GM23248 (cell line): ENCODE measurements around the gene CDAN1. TPM values are rescaled to one million over a fixed set of nuclear protein-coding genes. Genes with fewer than 3 reads are reported as not detected.

Experiments used
- DNase-seq: peaks from one replicate; pipeline ENCODE4 v3.0.0-alpha.2; 2015
- H2AFZ ChIP-seq: fragments of 200-600 bp; sonication (generic); 2 replicates; pipeline ENCODE4 v1.6.1; 2016; ENCODE audit warnings: antibody characterized with exemption
- H3F3A ChIP-seq: fragments of 200-600 bp; sonication (generic); 2 replicates; pipeline ENCODE4 v1.6.1; 2016; ENCODE audit warnings: mild to moderate bottlenecking, antibody characterized with exemption, mixed run types; ENCODE audit not compliant: insufficient read depth
- H3K27ac ChIP-seq: fragments of 200-600 bp; sonication (generic); 2 replicates; pipeline ENCODE4 v1.5.1; 2016; ENCODE audit warnings: mild to moderate bottlenecking
- H3K27me3 ChIP-seq: fragments of 200-600 bp; sonication (generic); replicated peaks from 2 replicates; pipeline ENCODE4 v1.6.1; 2016; ENCODE audit warnings: mild to moderate bottlenecking; ENCODE audit not compliant: insufficient read depth
- H3K36me3 ChIP-seq: fragments of 200-600 bp; sonication (generic); 2 replicates; pipeline ENCODE4 v1.6.1; 2016; ENCODE audit warnings: low read depth, mild to moderate bottlenecking
- H3K4me1 ChIP-seq: fragments of 200-600 bp; sonication (generic); 2 replicates; pipeline ENCODE4 v1.6.1; 2016; ENCODE audit warnings: mild to moderate bottlenecking; ENCODE audit not compliant: insufficient read depth
- H3K4me2 ChIP-seq: fragments of 200-600 bp; sonication (generic); one replicate; pipeline ENCODE4 v1.6.1; 2016; ENCODE audit warnings: mild to moderate bottlenecking; ENCODE audit not compliant: unreplicated experiment
- H3K4me3 ChIP-seq: fragments of 200-600 bp; sonication (generic); 2 replicates; pipeline ENCODE4 v1.5.1; 2016; ENCODE audit warnings: mild to moderate bottlenecking
- H3K79me2 ChIP-seq: fragments of 200-600 bp; sonication (generic); 2 replicates; pipeline ENCODE4 v1.6.1; 2016; ENCODE audit warnings: mild to moderate bottlenecking; ENCODE audit not compliant: insufficient read depth
- H3K9ac ChIP-seq: fragments of 200-600 bp; sonication (generic); 2 replicates; pipeline ENCODE4 v1.6.1; 2016; ENCODE audit warnings: mild to moderate bottlenecking
- H3K9me2 ChIP-seq: fragments of 200-600 bp; sonication (generic); 2 replicates; pipeline ENCODE4 v1.6.1; 2016; ENCODE audit warnings: mixed run types, mild to moderate bottlenecking, moderate library complexity; ENCODE audit not compliant: insufficient read depth
- H3K9me3 ChIP-seq: fragments of 200-600 bp; sonication (generic); one replicate; pipeline ENCODE4 v1.6.1; 2017; ENCODE audit warnings: low read depth
- H4K20me1 ChIP-seq: fragments of 200-600 bp; sonication (generic); 2 replicates; pipeline ENCODE4 v1.6.0; 2016; ENCODE audit not compliant: insufficient read depth
- EZH2 ChIP-seq: fragments of 200-600 bp; sonication (generic); IDR thresholded peaks from 2 replicates; pipeline ENCODE4 v1.6.1; 2018; ENCODE audit warnings: antibody characterized with exemption, mild to moderate bottlenecking; ENCODE audit not compliant: insufficient read depth, poor library complexity, severe bottlenecking
- EZH2phosphoT487 ChIP-seq: fragments of 200-600 bp; sonication (generic); IDR thresholded peaks from 2 replicates; pipeline ENCODE4 v1.6.1; 2018; ENCODE audit warnings: antibody characterized with exemption, moderate library complexity, mild to moderate bottlenecking, low read depth; ENCODE audit not compliant: insufficient read depth
- WGBS, 2 experiments: methylation state at CpG; one replicate each; pipeline ENCODE4 v1.1.6; 2015 to 2017; ENCODE audit warnings: low lambda C conversion rate in 2 of 2, low coverage in 1 of 2; ENCODE audit errors: missing lambda C conversion rate in 2 of 2; 5-methylcytosine and 5-hydroxymethylcytosine counted together
- in situ Hi-C: fragments of 300-500 bp; cut with MboI; formaldehyde crosslinking; loops from 2 replicates; pipeline ENCODE4 v1.15.0; 2020
- polyA plus RNA-seq: library from polyadenylated mRNA; unstranded; fragments of >200 nt; fragmentation: Nextera tagmentation; extraction: Ambion mirVana; gene quantifications from 2 replicates; pipeline ENCODE4 v1.2.1, GENCODE V29; 2016
- total RNA-seq: library from RNA; depleted of rRNA; stranded (reverse); fragments of >200 nt; shearing (Covaris generic); gene quantifications from 2 replicates; pipeline ENCODE4 v1.2.3, GENCODE V29; 2014; rRNA removed

Gene CDAN1, protein sequence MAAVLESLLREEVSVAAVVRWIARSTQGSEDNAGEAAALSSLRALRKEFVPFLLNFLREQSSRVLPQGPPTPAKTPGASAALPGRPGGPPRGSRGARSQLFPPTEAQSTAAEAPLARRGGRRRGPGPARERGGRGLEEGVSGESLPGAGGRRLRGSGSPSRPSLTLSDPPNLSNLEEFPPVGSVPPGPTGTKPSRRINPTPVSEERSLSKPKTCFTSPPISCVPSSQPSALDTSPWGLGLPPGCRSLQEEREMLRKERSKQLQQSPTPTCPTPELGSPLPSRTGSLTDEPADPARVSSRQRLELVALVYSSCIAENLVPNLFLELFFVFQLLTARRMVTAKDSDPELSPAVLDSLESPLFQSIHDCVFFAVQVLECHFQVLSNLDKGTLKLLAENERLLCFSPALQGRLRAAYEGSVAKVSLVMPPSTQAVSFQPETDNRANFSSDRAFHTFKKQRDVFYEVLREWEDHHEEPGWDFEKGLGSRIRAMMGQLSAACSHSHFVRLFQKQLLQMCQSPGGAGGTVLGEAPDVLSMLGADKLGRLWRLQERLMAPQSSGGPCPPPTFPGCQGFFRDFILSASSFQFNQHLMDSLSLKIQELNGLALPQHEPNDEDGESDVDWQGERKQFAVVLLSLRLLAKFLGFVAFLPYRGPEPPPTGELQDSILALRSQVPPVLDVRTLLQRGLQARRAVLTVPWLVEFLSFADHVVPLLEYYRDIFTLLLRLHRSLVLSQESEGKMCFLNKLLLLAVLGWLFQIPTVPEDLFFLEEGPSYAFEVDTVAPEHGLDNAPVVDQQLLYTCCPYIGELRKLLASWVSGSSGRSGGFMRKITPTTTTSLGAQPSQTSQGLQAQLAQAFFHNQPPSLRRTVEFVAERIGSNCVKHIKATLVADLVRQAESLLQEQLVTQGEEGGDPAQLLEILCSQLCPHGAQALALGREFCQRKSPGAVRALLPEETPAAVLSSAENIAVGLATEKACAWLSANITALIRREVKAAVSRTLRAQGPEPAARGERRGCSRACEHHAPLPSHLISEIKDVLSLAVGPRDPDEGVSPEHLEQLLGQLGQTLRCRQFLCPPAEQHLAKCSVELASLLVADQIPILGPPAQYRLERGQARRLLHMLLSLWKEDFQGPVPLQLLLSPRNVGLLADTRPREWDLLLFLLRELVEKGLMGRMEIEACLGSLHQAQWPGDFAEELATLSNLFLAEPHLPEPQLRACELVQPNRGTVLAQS
- 13.0 and 17.8 TPM in 2 replicates for total RNA-seq
- 4.2 and 5.3 TPM in 2 replicates for polyA plus RNA-seq

DNA sequence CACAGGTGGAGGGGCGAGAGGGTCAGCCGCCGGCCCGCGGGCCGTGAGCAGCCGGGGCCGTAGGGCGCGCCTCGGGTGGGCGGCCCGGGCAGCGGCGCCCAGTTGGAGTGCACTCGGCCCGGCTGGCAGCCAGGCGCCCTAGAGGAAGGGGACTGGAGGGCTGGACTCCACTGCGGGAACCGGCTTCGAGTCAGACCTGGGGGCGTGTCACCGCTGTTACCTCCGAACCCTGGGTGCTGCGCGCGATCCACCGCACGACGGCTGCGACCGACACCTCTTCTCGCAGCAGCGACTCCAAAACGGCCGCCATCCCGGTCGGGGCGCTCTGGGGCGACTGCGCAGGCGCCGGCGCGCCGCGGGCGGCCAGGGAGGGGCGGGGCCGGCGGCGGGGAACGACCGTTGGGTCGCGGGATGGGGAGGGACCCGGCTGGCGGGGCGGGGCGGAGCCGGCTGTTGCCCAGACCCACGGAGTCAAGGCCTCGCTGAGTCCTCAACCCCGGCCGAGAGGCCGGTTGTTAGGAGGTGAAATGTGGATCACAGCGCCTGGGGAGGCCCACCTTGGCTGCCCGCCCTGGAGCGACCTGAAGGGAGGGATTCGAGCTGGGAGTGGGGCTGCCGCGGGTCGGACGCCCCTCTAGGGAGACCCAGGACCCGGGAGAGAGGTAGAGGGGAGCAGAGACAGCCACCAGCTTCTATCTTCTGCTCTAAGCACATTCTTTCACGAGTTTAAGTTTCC lies at the start of gene CDAN1:
Gene CDAN1, minus strand, starts transcription at position 336 of the 736 bp plus-strand sequence. Its CDS starts 26 bp downstream, at position 310.
- H3K79me2 ChIP-seq: peaks cover 19% of the 10 kb centered on the region
- 1 to 2% methylated on average over 62 to 65 of the region's 76 CpGs for WGBS, 2 experiments
- peak within 1 kb of the TSS; percentile 79 for H3K4me3 ChIP-seq
- H3F3A ChIP-seq: peaks cover 6% of the 10 kb centered on the region
- TF ChIP-seq EZH2: no peak
- TF ChIP-seq EZH2phosphoT487: no peak
- no peaks in the 10 kb centered on the region for H3K27me3 ChIP-seq
- peak; percentile 95 for DNase-seq
- no peaks in the 10 kb centered on the region for H3K9me2 ChIP-seq
- H3K9me3 ChIP-seq: no peaks in the 10 kb centered on the region
- H4K20me1 ChIP-seq: no peaks in the 10 kb centered on the region
- peak within 1 kb of the TSS; percentile 97 for H2AFZ ChIP-seq
- H3K36me3 ChIP-seq: no peaks in the 10 kb centered on the region; the same call in 1 of the 2 replicates
- H3K4me1 ChIP-seq: peaks cover 7% of the 10 kb centered on the region
- H3K27ac ChIP-seq: peak within 1 kb of the TSS; percentile 78
- in situ Hi-C loops: no loop called here
- peak within 1 kb of the TSS; percentile 99 for H3K4me2 ChIP-seq
- peak within 1 kb of the TSS; percentile 89 for H3K9ac ChIP-seq

DNA sequence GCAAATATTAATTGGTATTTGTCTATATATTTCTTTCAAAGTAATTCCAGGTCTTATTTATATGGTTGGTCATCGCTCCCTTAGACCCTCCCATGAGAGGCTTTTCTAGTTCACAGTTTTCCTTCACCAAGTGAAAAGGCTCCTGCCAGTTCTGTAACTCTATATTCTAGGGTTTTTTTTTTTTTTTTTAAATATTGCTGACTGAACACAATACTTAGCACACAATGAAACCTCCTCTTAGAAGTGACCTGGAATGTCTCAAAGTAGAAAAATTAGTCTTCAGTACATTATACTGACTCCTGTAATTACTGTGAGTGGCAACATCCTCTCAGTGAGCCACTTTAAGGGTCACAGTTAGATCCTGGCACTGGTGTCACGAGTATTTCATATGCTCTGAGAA lies 48.6 kb upstream of the CDAN1 start:
- Histone ChIP-seq H3K4me1 (no peaks in the 10 kb centered on the region), H2AFZ (no peak overlapping the region), H3K79me2 (no peaks in the 10 kb centered on the region), H3K27me3 (no peaks in the 10 kb centered on the region), H3K4me2 (no peak overlapping the region), H3F3A (no peaks in the 10 kb centered on the region), H3K9ac (no peak overlapping the region), H4K20me1 (no peaks in the 10 kb centered on the region), H3K36me3 (peaks cover 13% of the 10 kb centered on the region; the same call in 1 of the 2 replicates), H3K4me3 (no peak overlapping the region), H3K9me3 (no peaks in the 10 kb centered on the region), H3K9me2 (no peaks in the 10 kb centered on the region), H3K27ac (no peak overlapping the region)
- in situ Hi-C loops: no loop called here
- TF ChIP-seq EZH2phosphoT487 (no peak), EZH2 (no peak)
- WGBS, 2 experiments: 97 to 100% methylated on average over 2 of the region's 2 CpGs
- DNase-seq: no peak

DNA sequence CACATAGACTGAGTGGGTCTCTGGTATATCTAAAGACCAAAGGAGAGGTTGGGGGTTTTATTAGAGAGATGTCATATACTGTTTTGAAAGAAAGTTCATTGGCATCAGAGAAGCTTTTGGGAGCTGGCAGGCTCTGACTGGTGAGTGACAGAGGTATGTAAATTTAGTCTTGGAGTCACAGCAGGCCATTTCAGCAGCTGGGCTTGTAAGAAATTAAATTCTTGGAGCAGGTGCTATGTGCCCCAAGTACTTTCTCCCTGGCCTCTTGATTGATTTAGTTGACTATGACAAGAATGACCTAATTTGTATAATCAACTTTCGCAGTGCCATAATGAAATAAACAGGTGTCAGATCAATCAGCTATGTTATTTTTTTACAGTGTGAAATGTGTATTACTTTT lies 47.8 kb upstream of the CDAN1 start:
- H3K9me2 ChIP-seq: no peaks in the 10 kb centered on the region
- H3K4me2 ChIP-seq: no peak overlapping the region
- no peaks in the 10 kb centered on the region for H3F3A ChIP-seq
- H3K4me1 ChIP-seq: no peaks in the 10 kb centered on the region
- no peaks in the 10 kb centered on the region for H4K20me1 ChIP-seq
- H3K36me3 ChIP-seq: peaks cover 13% of the 10 kb centered on the region; the same call in 1 of the 2 replicates
- H3K79me2 ChIP-seq: no peaks in the 10 kb centered on the region
- WGBS, 2 experiments: 100% methylated on average over 1 of the region's 1 CpG
- H3K9me3 ChIP-seq: no peaks in the 10 kb centered on the region
- TF ChIP-seq EZH2: no peak
- no peak for DNase-seq
- H3K27ac ChIP-seq: no peak overlapping the region
- H3K27me3 ChIP-seq: no peaks in the 10 kb centered on the region
- no peak overlapping the region for H3K9ac ChIP-seq
- no peak overlapping the region for H3K4me3 ChIP-seq
- in situ Hi-C loops: no loop called here
- H2AFZ ChIP-seq: no peak overlapping the region
